Measurements from ENCODE around the gene HLA-DPA1. TPM values are rescaled to one million over a fixed set of nuclear protein-coding genes. Genes with fewer than 3 reads are reported as not detected.
A peak's percentile ranks its signal among the peaks of the same experiment; 100 is the strongest.

The HLA-DPA1 gene
- total RNA-seq, 2 donors from 2014 or later, result 11.4 to 25.8 TPM

GRCh38 chr6:33082702-33083101 is 9.3 kb upstream of the HLA-DPA1 start:
- DNase-seq (peak in 1 of 2 donors; percentile 30), ATAC-seq (replicated peaks in 1 of 2) (peak in 1 of 2 donors; percentile 76)
- Mint-ChIP-seq H3K27ac (no peak overlapping the region), H3K27me3 (ENCODE audit: low read depth) (no peaks in the 10 kb centered on the region), H3K9me3 (no peaks in the 10 kb centered on the region), H3K4me3 (no peak overlapping the region), H3K36me3 (ENCODE audit: insufficient read depth in 2 of 2) (no peaks in the 10 kb centered on the region), H3K4me1 (ENCODE audit: low read depth) (peaks cover 14% of the 10 kb centered on the region)

DNA sequence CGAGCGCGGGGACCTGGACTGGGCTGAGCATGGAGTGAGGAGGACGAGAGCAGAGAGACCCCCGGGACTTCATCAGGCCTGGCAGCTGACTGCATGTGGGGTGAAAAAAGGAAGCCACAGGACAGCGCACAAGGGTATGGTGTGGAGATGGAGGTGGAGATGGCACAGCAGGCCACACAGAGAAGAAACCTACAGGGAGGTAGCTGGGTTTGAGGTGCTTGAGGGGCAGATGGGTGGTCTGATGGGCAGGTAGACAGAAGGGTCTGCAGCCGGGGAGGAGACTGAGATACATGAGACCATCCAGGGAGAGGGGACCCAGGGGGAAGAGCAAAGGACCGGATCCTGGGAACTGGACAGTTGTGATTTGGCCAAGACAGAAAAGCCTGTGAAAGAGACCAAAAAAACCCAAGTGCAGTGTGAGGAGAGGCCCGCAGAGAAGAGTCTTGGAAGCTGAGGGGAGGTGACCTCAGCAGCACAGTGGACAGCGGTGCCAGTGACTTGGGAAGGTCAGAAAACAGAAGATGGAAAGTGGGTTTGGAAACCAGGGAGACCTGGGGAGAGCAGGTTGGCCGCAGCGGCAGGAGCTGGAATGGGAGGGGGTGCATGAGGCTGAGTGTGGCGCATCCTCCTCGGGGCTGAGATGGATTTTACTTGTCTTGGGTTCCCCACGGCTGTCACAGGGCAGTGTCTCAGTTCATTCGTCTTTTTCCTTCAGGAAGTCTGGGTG is 7.8 kb upstream of the HLA-DPA1 start:
- no peaks in the 10 kb centered on the region for H3K27me3 Mint-ChIP-seq (ENCODE audit: low read depth)
- peaks cover 17% of the 10 kb centered on the region for H3K4me1 Mint-ChIP-seq (ENCODE audit: low read depth)
- DNase-seq (no peak), ATAC-seq (replicated peaks in 1 of 2) (no peak)
- no peaks in the 10 kb centered on the region for H3K36me3 Mint-ChIP-seq (ENCODE audit: insufficient read depth in 2 of 2)
- H3K9me3 Mint-ChIP-seq, result no peaks in the 10 kb centered on the region
- H3K4me3 Mint-ChIP-seq, result peak overlapping the region; percentile 71 to 79
- no peak overlapping the region for H3K27ac Mint-ChIP-seq

- no peaks in the 10 kb centered on the region for H3K36me3 Mint-ChIP-seq (ENCODE audit: insufficient read depth in 2 of 2)
- ATAC-seq (replicated peaks in 1 of 2), result peak; percentile 16 to 28
- H3K4me1 Mint-ChIP-seq (ENCODE audit: low read depth), result peaks cover 21% of the 10 kb centered on the region
- H3K4me3 Mint-ChIP-seq, result peak overlapping the region; percentile 71 to 79
- no peak overlapping the region for H3K27ac Mint-ChIP-seq
- H3K27me3 Mint-ChIP-seq (ENCODE audit: low read depth), result no peaks in the 10 kb centered on the region
- no peak for DNase-seq
- H3K9me3 Mint-ChIP-seq, result no peaks in the 10 kb centered on the region
These were observed 7.0 kb upstream of the HLA-DPA1 start for GRCh38 chr6:33080127-33081089.

GRCh38 chr6:33079580-33079979 is 6.1 kb upstream of the HLA-DPA1 start:
- H3K27me3 Mint-ChIP-seq (ENCODE audit: low read depth), result no peaks in the 10 kb centered on the region
- no peaks in the 10 kb centered on the region for H3K36me3 Mint-ChIP-seq (ENCODE audit: insufficient read depth in 2 of 2)
- peak overlapping the region in 1 of 2 donors; percentile 79 for H3K4me3 Mint-ChIP-seq
- H3K27ac Mint-ChIP-seq, result no peak overlapping the region
- peaks cover 28% of the 10 kb centered on the region for H3K4me1 Mint-ChIP-seq (ENCODE audit: low read depth)
- H3K9me3 Mint-ChIP-seq, result no peaks in the 10 kb centered on the region
- DNase-seq, result no peak
- ATAC-seq (replicated peaks in 1 of 2), result no peak

- DNase-seq, result no peak
- H3K27me3 Mint-ChIP-seq (ENCODE audit: low read depth), result no peaks in the 10 kb centered on the region
- no peak overlapping the region for H3K4me3 Mint-ChIP-seq
- no peak for ATAC-seq (replicated peaks in 1 of 2)
- H3K9me3 Mint-ChIP-seq, result no peaks in the 10 kb centered on the region
- no peaks in the 10 kb centered on the region for H3K36me3 Mint-ChIP-seq (ENCODE audit: insufficient read depth in 2 of 2)
- no peak overlapping the region for H3K27ac Mint-ChIP-seq
- peaks cover 28% of the 10 kb centered on the region for H3K4me1 Mint-ChIP-seq (ENCODE audit: low read depth)
These were observed 5.6 kb upstream of the HLA-DPA1 start for GRCh38 chr6:33078919-33079521.

DNA sequence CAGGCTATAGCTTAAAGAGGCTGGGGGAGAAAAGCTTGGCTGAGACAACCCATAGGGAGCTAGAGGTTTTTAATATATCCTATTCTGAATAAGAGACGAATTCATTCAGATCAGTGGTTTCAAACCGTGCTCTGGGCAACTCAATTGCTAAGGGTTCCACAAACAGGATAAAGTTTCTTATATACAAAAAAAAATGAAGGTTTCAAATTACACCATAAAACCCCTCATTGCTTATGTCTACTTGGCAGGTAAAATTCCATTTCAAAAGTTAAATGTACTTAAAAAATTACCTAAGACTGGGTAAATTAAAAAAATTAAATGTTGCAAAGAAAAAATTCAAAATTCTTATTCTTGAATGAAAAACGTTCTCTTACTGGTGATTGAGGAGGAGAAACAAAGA is 5.0 kb upstream of the HLA-DPA1 start:
- H3K27me3 Mint-ChIP-seq (ENCODE audit: low read depth), result no peaks in the 10 kb centered on the region
- ATAC-seq (replicated peaks in 1 of 2), result no peak
- peaks cover 32% of the 10 kb centered on the region for H3K4me1 Mint-ChIP-seq (ENCODE audit: low read depth)
- no peak overlapping the region for H3K4me3 Mint-ChIP-seq
- H3K27ac Mint-ChIP-seq, result no peak overlapping the region
- no peak for DNase-seq
- peaks cover 0 to under 1% of the 10 kb centered on the region in 2 donors for H3K36me3 Mint-ChIP-seq (ENCODE audit: insufficient read depth in 2 of 2)
- H3K9me3 Mint-ChIP-seq, result no peaks in the 10 kb centered on the region

GRCh38 chr6:33077908-33078307 is 4.5 kb upstream of the HLA-DPA1 start:
- no peaks in the 10 kb centered on the region for H3K27me3 Mint-ChIP-seq (ENCODE audit: low read depth)
- DNase-seq (no peak), ATAC-seq (replicated peaks in 1 of 2) (no peak)
- peak overlapping the region in 1 of 2 donors; percentile 62 for H3K4me3 Mint-ChIP-seq
- H3K36me3 Mint-ChIP-seq (ENCODE audit: insufficient read depth in 2 of 2), result peaks cover 0 to 1% of the 10 kb centered on the region in 2 donors
- H3K9me3 Mint-ChIP-seq, result no peaks in the 10 kb centered on the region
- peaks cover 37% of the 10 kb centered on the region for H3K4me1 Mint-ChIP-seq (ENCODE audit: low read depth)
- no peak overlapping the region for H3K27ac Mint-ChIP-seq

DNA sequence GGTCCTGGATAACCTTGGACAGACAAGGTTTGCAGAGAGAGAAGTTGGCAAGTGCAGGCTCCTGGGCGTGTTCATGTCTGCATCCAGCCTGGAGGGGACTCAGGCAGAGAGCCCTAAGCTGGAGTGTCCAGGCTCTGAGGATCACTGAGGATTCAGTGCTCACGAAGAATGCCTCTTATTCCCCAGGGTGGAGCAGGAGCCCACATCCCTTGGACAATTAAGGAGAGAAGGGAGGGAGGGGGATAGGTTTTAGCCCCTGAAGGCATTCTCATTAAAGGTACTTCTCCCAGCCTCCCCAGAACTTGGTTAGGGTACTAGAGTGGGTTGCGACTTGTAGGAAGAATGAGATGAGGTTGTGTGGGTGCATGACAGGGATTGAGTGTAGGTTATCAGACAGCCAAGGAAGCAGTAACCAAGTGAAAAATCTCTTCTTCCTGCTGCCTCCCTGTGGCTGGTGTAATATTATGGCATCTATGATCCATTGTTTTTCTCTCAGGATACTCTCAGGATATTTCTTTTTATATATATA is 3.0 kb upstream of the HLA-DPA1 start:
- H3K36me3 Mint-ChIP-seq (ENCODE audit: insufficient read depth in 2 of 2), result peaks cover 0 to 1% of the 10 kb centered on the region in 2 donors
- DNase-seq (no peak), ATAC-seq (replicated peaks in 1 of 2) (no peak)
- peak overlapping the region; percentile 80 to 86 for H3K4me3 Mint-ChIP-seq
- peaks cover 7% of the 10 kb centered on the region for H3K27me3 Mint-ChIP-seq (ENCODE audit: low read depth)
- H3K9me3 Mint-ChIP-seq, result no peaks in the 10 kb centered on the region
- H3K4me1 Mint-ChIP-seq (ENCODE audit: low read depth), result peaks cover 41% of the 10 kb centered on the region
- H3K27ac Mint-ChIP-seq, result peak overlapping the region; percentile 4

DNA sequence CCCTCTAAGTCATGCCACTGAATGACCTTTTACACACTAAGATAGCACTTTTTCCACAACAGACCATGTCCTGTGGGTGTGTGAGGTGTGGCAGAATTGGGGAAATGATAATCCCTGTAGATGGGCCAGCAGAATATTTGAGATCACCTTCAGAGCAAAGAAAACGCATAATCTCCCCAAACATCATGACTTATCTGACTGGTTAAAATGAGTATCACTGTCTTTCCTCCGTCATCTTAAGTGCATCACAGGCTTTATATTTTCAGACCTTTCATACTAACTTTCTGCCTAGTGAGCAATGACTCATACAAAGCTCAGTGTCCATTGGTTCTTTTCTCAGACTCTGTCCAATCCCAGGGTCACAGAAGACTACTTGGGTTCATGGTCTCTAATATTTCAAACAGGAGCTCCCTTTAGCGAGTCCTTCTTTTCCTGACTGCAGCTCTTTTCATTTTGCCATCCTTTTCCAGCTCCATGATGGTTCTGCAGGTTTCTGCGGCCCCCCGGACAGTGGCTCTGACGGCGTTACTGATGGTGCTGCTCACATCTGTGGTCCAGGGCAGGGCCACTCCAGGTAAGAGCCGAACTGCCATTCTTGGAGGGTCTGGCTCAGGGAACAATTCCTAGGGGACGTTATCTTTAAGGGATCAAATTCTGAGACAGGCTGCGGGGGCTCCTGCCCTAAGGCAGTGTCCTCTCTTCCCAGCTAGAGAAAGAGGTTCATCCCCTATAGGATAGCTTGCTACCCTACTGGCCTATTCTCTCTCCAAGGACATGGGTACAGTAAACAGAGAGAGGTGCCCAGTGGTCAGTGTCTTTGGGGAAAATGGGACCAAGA is 2.3 kb upstream of the HLA-DPA1 start, which contains the start of gene HLA-DPB1:
TSS of gene HLA-DPB1 (plus strand) at position 423 of the 838 bp plus-strand sequence. CDS start at position 475, 52 bp downstream.
- DNase-seq, result peak; percentile 17 to 39
- no peaks in the 10 kb centered on the region for H3K9me3 Mint-ChIP-seq
- peak; percentile 94 to 95 for ATAC-seq (replicated peaks in 1 of 2)
- peak within 1 kb of the TSS; percentile 4 for H3K27ac Mint-ChIP-seq
- H3K36me3 Mint-ChIP-seq (ENCODE audit: insufficient read depth in 2 of 2), result peaks cover 0 to 1% of the 10 kb centered on the region in 2 donors
- H3K4me3 Mint-ChIP-seq, result peak within 1 kb of the TSS; percentile 80 to 86
- H3K27me3 Mint-ChIP-seq (ENCODE audit: low read depth), result peaks cover 7% of the 10 kb centered on the region
- peaks cover 37% of the 10 kb centered on the region for H3K4me1 Mint-ChIP-seq (ENCODE audit: low read depth)

- Mint-ChIP-seq H3K9me3 (no peaks in the 10 kb centered on the region), H3K27me3 (ENCODE audit: low read depth) (peaks cover 7% of the 10 kb centered on the region), H3K27ac (peak overlapping the region; percentile 4), H3K4me1 (ENCODE audit: low read depth) (peaks cover 31% of the 10 kb centered on the region), H3K36me3 (ENCODE audit: insufficient read depth in 2 of 2) (peaks cover 0 to 1% of the 10 kb centered on the region in 2 donors), H3K4me3 (peak overlapping the region; percentile 80 to 86)
- peak in 1 of 2 donors; percentile 3 for ATAC-seq (replicated peaks in 1 of 2)
- DNase-seq, result no peak
These were observed 1.7 kb upstream of the HLA-DPA1 start for GRCh38 chr6:33075208-33075567.

DNA sequence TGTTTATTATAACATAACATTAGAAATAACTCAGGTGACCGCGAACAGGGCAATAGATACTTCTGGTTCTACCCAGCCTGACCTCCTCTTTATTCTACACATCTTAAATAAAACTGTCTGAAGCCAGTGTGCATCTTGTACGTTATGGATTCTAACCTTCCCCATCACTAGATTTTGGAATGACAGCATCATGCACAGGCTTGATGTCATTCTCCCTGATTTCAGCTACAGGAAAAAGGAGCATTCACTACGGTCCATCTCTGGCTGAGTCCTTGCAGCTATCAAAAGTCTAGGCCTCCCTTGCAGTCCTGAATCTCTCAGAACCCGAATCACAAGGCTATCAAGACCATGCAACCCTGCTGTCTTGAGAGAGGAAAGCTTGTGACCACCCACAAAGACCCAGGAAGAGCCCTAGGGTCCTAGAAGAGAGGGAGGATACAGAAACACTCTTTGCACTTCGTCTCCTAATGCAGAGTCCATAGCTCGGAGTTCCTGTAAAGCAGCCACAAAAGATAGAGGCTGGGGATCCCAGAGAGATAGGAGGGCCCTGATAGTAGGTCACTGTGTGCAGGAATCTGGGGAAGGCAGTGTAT is 845 bp downstream of the HLA-DPA1 start:
- DNase-seq (no peak), ATAC-seq (replicated peaks in 1 of 2) (no peak)
- Mint-ChIP-seq H3K27me3 (ENCODE audit: low read depth) (peaks cover 7% of the 10 kb centered on the region), H3K36me3 (ENCODE audit: insufficient read depth in 2 of 2) (peaks cover 0 to 10% of the 10 kb centered on the region in 2 donors), H3K27ac (peak overlapping the region; percentile 43), H3K4me1 (ENCODE audit: low read depth) (peaks cover 30% of the 10 kb centered on the region), H3K9me3 (peaks cover 0 to under 1% of the 10 kb centered on the region in 2 donors), H3K4me3 (peak overlapping the region; percentile 76 to 81)

DNA sequence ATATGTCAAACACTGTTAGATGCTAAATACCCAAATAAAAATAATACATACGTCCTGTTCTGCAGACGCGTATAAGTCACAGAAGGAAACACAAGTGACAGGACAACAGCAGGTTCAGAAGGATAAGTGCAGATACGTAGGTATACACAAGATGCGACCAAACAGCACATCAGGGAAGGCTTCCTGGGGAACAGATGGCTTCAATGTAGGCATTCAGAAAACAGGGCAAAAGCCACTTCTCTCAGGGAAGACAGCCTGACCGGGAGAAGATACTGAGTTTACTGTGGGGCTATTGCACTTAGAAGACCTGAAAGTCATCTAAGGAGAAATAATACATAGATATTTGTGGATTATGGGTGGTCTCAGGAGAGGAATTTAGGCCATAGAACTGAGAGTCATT is 1.9 kb downstream of the HLA-DPA1 start:
- peak overlapping the region; percentile 52 for H3K27ac Mint-ChIP-seq
- peaks cover 0 to 15% of the 10 kb centered on the region in 2 donors for H3K36me3 Mint-ChIP-seq (ENCODE audit: insufficient read depth in 2 of 2)
- H3K4me1 Mint-ChIP-seq (ENCODE audit: low read depth), result peaks cover 30% of the 10 kb centered on the region
- H3K4me3 Mint-ChIP-seq, result peak overlapping the region; percentile 52 to 81
- no peak for ATAC-seq (replicated peaks in 1 of 2)
- DNase-seq, result no peak
- H3K9me3 Mint-ChIP-seq, result peaks cover 0 to 8% of the 10 kb centered on the region in 2 donors
- H3K27me3 Mint-ChIP-seq (ENCODE audit: low read depth), result peaks cover 7% of the 10 kb centered on the region

All from activated T-cell treated with anti-CD3 and anti-CD28 coated beads, Interleukin-2, amount 50 U/mL, for 72 hours (primary cell).